ENCODE results near the gene RPRD1A. TPM values are rescaled to one million over a fixed set of nuclear protein-coding genes. Genes with fewer than 3 reads are reported as not detected.

Gene RPRD1A
- total and polyA plus RNA-seq, 2 experiments from 2014 or later: 24.2 to 39.7 TPM

DNA sequence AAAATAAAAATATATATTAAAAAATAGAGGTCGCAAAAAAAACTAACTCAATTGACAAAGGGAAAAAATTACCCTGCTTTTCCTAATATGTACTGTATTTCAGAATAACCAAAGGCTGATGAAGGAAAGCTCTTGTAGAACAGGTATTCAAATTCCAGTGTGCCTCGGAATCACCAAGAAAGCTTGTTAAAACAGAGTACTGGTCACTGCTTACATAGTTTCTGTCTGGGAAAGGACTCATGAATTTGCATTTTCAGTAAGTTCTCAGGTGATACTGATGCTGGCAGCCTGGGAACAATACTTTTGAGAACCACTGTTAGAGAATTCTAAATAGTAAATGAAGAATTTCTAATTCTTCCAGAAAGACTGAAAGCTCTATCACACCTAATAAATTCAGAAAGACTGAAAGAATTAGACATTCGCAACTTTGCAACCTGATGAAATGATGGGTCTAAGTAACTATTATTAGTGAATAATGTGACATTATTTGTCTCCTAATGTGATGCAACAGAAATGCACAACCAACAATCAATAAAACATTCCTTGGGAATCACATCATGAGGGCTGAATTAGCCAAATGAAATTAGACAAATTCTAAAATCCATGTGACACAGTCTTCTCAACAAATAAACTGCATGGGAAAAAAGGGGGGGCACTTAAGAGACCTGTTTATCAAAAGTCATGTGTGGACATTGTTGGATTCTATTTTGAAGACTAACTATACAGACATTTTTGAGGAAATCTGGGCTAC lies 21.9 kb downstream of the RPRD1A start:
- no peak overlapping the region for H3K27ac ChIP-seq
- no peaks in the 10 kb centered on the region for H3K9me3 ChIP-seq (ENCODE audit: low read depth)
- no peak overlapping the region for H3K9ac ChIP-seq
- H3K4me3 ChIP-seq: no peak overlapping the region
- H3K79me2 ChIP-seq (ENCODE audit: insufficient read depth): peaks cover 99% of the 10 kb centered on the region
- H3F3A ChIP-seq (ENCODE audit: insufficient read depth): no peaks in the 10 kb centered on the region
- no peak for TF ChIP-seq EZH2phosphoT487 (IDR thresholded peaks at IDR 0.05; ENCODE audit: insufficient read depth, low read depth)
- TF ChIP-seq EZH2 (IDR thresholded peaks at IDR 0.05; ENCODE audit: insufficient read depth, poor library complexity, severe bottlenecking): no peak
- in situ Hi-C loops (cut with MboI): no loop called here
- no peaks in the 10 kb centered on the region for H3K9me2 ChIP-seq (ENCODE audit: insufficient read depth)
- no peak overlapping the region for H2AFZ ChIP-seq
- no peak overlapping the region for H3K4me2 ChIP-seq (ENCODE audit: unreplicated experiment)
- 56 to 57% methylated on average over 3 of the region's 3 CpGs for WGBS, 2 experiments (ENCODE audit: low coverage in 1 of 2, low lambda C conversion rate in 2 of 2, missing lambda C conversion rate in 2 of 2)
- no peaks in the 10 kb centered on the region for H3K27me3 ChIP-seq (replicated peaks; ENCODE audit: insufficient read depth)
- DNase-seq: no peak
- H3K4me1 ChIP-seq (ENCODE audit: insufficient read depth): no peaks in the 10 kb centered on the region; the same call in 1 of the 2 replicates
- no peaks in the 10 kb centered on the region; the same call in 1 of the 2 replicates for H4K20me1 ChIP-seq (ENCODE audit: insufficient read depth)
- no peaks in the 10 kb centered on the region for H3K36me3 ChIP-seq (ENCODE audit: low read depth)

DNA sequence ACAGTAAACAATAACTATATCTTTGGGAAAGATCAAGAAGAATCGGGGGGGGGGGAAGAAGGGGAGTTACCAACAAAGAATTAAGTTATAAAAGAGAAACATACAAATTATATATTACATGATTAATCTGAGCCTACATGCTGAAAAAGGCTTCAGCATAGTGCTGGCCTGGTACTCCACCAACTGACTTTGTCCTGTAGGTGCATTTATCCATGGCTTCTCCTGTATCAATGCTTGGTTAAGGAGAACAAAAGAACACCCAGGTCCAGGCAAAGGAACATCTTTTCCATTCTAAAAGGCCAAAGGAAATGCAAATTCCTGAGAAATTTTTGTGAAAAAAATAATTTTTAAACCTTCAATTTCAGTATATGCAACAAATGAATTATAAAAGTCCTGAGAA lies 24.2 kb downstream of the RPRD1A start:
- peaks cover 99% of the 10 kb centered on the region for H3K79me2 ChIP-seq (ENCODE audit: insufficient read depth)
- no peaks in the 10 kb centered on the region for H3K9me2 ChIP-seq (ENCODE audit: insufficient read depth)
- no peaks in the 10 kb centered on the region for H3F3A ChIP-seq (ENCODE audit: insufficient read depth)
- no peaks in the 10 kb centered on the region; the same call in 1 of the 2 replicates for H3K4me1 ChIP-seq (ENCODE audit: insufficient read depth)
- no peak for DNase-seq
- 81% methylated on average over 1 of the region's 1 CpG; no CpG with 5 or more reads in 1 of the 2 experiments for WGBS, 2 experiments (ENCODE audit: low coverage in 1 of 2, low lambda C conversion rate in 2 of 2, missing lambda C conversion rate in 2 of 2)
- no peaks in the 10 kb centered on the region for H3K36me3 ChIP-seq (ENCODE audit: low read depth)
- TF ChIP-seq EZH2 (IDR thresholded peaks at IDR 0.05; ENCODE audit: insufficient read depth, poor library complexity, severe bottlenecking) (no peak), EZH2phosphoT487 (IDR thresholded peaks at IDR 0.05; ENCODE audit: insufficient read depth, low read depth) (no peak)
- no peaks in the 10 kb centered on the region for H3K27me3 ChIP-seq (replicated peaks; ENCODE audit: insufficient read depth)
- peaks cover 7% of the 10 kb centered on the region; the same call in 1 of the 2 replicates for H4K20me1 ChIP-seq (ENCODE audit: insufficient read depth)
- no peaks in the 10 kb centered on the region for H3K9me3 ChIP-seq (ENCODE audit: low read depth)
- no peak overlapping the region for H3K9ac ChIP-seq
- H3K27ac ChIP-seq: no peak overlapping the region
- H2AFZ ChIP-seq: no peak overlapping the region
- in situ Hi-C loops (cut with MboI): no loop called here
- no peak overlapping the region for H3K4me2 ChIP-seq (ENCODE audit: unreplicated experiment)
- H3K4me3 ChIP-seq: no peak overlapping the region

DNA sequence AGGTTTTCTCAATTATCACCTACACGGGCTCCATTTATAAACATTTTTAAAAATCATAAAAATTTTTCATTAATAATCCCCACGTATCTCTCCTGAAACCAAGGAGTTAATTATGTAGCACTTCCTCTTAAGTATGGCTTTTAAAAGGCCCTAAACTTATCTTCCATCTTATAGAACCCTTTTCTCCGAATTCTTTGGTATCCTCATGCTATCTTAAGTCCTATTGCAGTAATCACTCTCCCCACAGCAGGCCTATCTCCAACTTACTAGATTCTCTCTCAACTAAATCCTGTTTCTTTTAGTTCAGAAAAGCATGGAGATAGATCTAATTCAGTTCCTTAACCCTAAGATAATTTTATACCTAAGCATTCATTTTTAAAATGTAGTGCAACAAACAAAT lies 26.2 kb downstream of the RPRD1A start:
- TF ChIP-seq EZH2 (IDR thresholded peaks at IDR 0.05; ENCODE audit: insufficient read depth, poor library complexity, severe bottlenecking) (no peak), EZH2phosphoT487 (IDR thresholded peaks at IDR 0.05; ENCODE audit: insufficient read depth, low read depth) (no peak)
- Histone ChIP-seq H4K20me1 (ENCODE audit: insufficient read depth) (0 out of 2 replicates have a peak, but pooled peaks cover 7% of the 10 kb centered on the region), H3K9me2 (ENCODE audit: insufficient read depth) (no peaks in the 10 kb centered on the region), H3K9me3 (ENCODE audit: low read depth) (no peaks in the 10 kb centered on the region), H2AFZ (no peak overlapping the region), H3K4me3 (no peak overlapping the region), H3K36me3 (ENCODE audit: low read depth) (no peaks in the 10 kb centered on the region), H3K9ac (no peak overlapping the region), H3K79me2 (ENCODE audit: insufficient read depth) (peaks cover 99% of the 10 kb centered on the region), H3K4me1 (ENCODE audit: insufficient read depth) (no peaks in the 10 kb centered on the region; the same call in 1 of the 2 replicates), H3F3A (ENCODE audit: insufficient read depth) (no peaks in the 10 kb centered on the region), H3K27me3 (replicated peaks; ENCODE audit: insufficient read depth) (no peaks in the 10 kb centered on the region), H3K27ac (no peak overlapping the region), H3K4me2 (ENCODE audit: unreplicated experiment) (no peak overlapping the region)
- 96 to 98% methylated on average over 3 of the region's 3 CpGs for WGBS, 2 experiments (ENCODE audit: low coverage in 1 of 2, low lambda C conversion rate in 2 of 2, missing lambda C conversion rate in 2 of 2)
- DNase-seq: no peak
- in situ Hi-C loops (cut with MboI): no loop called here

DNA sequence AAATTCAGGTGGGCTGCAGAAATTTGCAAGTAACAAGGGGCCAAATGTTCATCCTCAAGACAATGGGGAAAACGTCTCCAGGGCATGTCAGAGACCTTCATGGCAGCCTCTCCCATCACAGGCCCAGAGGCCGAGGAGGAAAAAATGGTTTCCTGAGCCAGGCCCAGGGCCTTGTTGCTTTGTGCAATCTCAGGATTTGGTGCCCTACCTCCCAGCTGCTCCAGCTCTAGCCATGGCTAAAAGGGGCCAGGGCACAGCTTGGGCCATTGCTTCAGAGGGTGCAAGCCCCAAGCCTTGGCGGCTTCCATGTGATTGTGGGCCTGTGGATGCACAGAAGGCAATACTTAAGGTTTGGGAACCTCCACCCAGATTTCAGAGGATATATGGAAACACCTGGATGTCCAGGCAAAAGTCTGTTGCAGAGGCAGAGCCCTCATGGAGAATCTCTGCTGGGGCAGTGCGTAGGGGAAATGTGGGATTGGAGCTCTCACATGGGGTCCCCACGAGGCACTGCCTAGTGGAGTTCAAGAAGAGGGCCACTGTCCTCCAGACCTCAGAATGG lies 29.2 kb downstream of the RPRD1A start:
- Histone ChIP-seq H3K27me3 (replicated peaks; ENCODE audit: insufficient read depth) (no peaks in the 10 kb centered on the region), H3F3A (ENCODE audit: insufficient read depth) (no peaks in the 10 kb centered on the region), H3K4me2 (ENCODE audit: unreplicated experiment) (no peak overlapping the region), H3K27ac (no peak overlapping the region), H3K9me3 (ENCODE audit: low read depth) (no peaks in the 10 kb centered on the region), H3K9ac (no peak overlapping the region), H3K79me2 (ENCODE audit: insufficient read depth) (peaks cover 99% of the 10 kb centered on the region), H3K4me1 (ENCODE audit: insufficient read depth) (peaks cover 11% of the 10 kb centered on the region), H4K20me1 (ENCODE audit: insufficient read depth) (0 out of 2 replicates have a peak, but pooled peaks cover 11% of the 10 kb centered on the region), H3K9me2 (ENCODE audit: insufficient read depth) (no peaks in the 10 kb centered on the region), H3K36me3 (ENCODE audit: low read depth) (no peaks in the 10 kb centered on the region), H3K4me3 (no peak overlapping the region), H2AFZ (no peak overlapping the region)
- DNase-seq: no peak
- WGBS, 2 experiments (ENCODE audit: low coverage in 1 of 2, low lambda C conversion rate in 2 of 2, missing lambda C conversion rate in 2 of 2): 96 to 98% methylated on average over 5 of the region's 5 CpGs
- in situ Hi-C loops (cut with MboI): no loop called here
- TF ChIP-seq EZH2phosphoT487 (IDR thresholded peaks at IDR 0.05; ENCODE audit: insufficient read depth, low read depth) (no peak), EZH2 (IDR thresholded peaks at IDR 0.05; ENCODE audit: insufficient read depth, poor library complexity, severe bottlenecking) (no peak)
